H1 (cell line): ENCODE data around the gene NR4A3. TPM values are rescaled to one million over a fixed set of nuclear protein-coding genes. Genes with fewer than 3 reads are reported as not detected.
A peak's percentile ranks its signal among the peaks of the same experiment; 100 is the strongest.

Source experiments
- CTBP2 ChIP-seq: IDR thresholded peaks from 2 replicates; pipeline ENCODE4 v1.7.0; 2011; ENCODE audit warnings: borderline replicate concordance, mild to moderate bottlenecking, moderate library complexity, mixed read lengths, low read length; ENCODE audit not compliant: insufficient read depth, insufficient read length
- RBBP5 ChIP-seq: IDR thresholded peaks from 2 replicates; pipeline ENCODE4 v1.7.1; 2012; ENCODE audit warnings: low read depth, mild to moderate bottlenecking, inconsistent platforms, low read length, moderate library complexity, borderline replicate concordance
- RNF2 ChIP-seq: fragments of 200-900, 300-1000 bp; sonication (generic); IDR thresholded peaks from 2 replicates; pipeline ENCODE4 v1.7.1; 2016; ENCODE audit warnings: borderline replicate concordance, low read depth, mild to moderate bottlenecking, antibody characterized with exemption, low read length; ENCODE audit not compliant: poor library complexity, severe bottlenecking; ENCODE audit errors: missing control alignments
- TAF7 ChIP-seq: optimal IDR thresholded peaks from 2 replicates; pipeline ENCODE3; 2011; ENCODE audit warnings: low read depth, mild to moderate bottlenecking, inconsistent platforms, low read length, moderate library complexity, borderline replicate concordance
- USF2 ChIP-seq: IDR thresholded peaks from 2 replicates; pipeline ENCODE4 v1.6.1; 2011; ENCODE audit warnings: low read length, improper control_type of control experiment
- YY1 ChIP-seq: IDR thresholded peaks from 2 replicates; pipeline ENCODE4 v1.6.1; 2011; ENCODE audit warnings: low read depth, mild to moderate bottlenecking, low read length
- polyA plus RNA-seq, 7 experiments: library from polyadenylated mRNA; depleted of rRNA in 3 of 7; stranded (reverse) in 5 of 7; unstranded in 2 of 7; fragments of >200 nt in 5 of 7; fragments of 200-250 nt in 2 of 7; gene quantifications; 1 replicate in 5 of 7; 2 replicates in 1 of 7; 4 replicates in 1 of 7; pipeline versions ENCODE4 v1.2.1 to v1.2.3, GENCODE V29; 2011 to 2013; ENCODE audit warnings: missing spikeins in 2 of 7, mixed read lengths in 2 of 7
- total RNA-seq: library from RNA; stranded (reverse); fragmentation: NEBNext Ultra II Directional; extraction: Animal tissue kit (Norgen Biotek cat#: 25700); gene quantifications from 2 replicates; pipeline ENCODE4 v1.2.1, GENCODE V29; 2021
- TF ChIP-seq, protein P1 (sequence below): fragments of 300-600 bp; sonication (generic); IDR thresholded peaks from 2 replicates; pipeline ENCODE4 v1.7.1; 2012; ENCODE audit warnings: low read length, moderate library complexity, mild to moderate bottlenecking, inconsistent platforms; ENCODE audit not compliant: insufficient replicate concordance
- TF ChIP-seq, protein P2 (sequence below): IDR thresholded peaks from 2 replicates; pipeline ENCODE4 v1.6.1; 2012; ENCODE audit warnings: inconsistent platforms

NR4A3 gene
- total and polyA plus RNA-seq, 2 of the 8 experiments (the other 6 are each of a cell fraction or from before 2014, with no cell fraction given) = 0.05 to 0.30 TPM

- TF ChIP-seq, protein P1, sequence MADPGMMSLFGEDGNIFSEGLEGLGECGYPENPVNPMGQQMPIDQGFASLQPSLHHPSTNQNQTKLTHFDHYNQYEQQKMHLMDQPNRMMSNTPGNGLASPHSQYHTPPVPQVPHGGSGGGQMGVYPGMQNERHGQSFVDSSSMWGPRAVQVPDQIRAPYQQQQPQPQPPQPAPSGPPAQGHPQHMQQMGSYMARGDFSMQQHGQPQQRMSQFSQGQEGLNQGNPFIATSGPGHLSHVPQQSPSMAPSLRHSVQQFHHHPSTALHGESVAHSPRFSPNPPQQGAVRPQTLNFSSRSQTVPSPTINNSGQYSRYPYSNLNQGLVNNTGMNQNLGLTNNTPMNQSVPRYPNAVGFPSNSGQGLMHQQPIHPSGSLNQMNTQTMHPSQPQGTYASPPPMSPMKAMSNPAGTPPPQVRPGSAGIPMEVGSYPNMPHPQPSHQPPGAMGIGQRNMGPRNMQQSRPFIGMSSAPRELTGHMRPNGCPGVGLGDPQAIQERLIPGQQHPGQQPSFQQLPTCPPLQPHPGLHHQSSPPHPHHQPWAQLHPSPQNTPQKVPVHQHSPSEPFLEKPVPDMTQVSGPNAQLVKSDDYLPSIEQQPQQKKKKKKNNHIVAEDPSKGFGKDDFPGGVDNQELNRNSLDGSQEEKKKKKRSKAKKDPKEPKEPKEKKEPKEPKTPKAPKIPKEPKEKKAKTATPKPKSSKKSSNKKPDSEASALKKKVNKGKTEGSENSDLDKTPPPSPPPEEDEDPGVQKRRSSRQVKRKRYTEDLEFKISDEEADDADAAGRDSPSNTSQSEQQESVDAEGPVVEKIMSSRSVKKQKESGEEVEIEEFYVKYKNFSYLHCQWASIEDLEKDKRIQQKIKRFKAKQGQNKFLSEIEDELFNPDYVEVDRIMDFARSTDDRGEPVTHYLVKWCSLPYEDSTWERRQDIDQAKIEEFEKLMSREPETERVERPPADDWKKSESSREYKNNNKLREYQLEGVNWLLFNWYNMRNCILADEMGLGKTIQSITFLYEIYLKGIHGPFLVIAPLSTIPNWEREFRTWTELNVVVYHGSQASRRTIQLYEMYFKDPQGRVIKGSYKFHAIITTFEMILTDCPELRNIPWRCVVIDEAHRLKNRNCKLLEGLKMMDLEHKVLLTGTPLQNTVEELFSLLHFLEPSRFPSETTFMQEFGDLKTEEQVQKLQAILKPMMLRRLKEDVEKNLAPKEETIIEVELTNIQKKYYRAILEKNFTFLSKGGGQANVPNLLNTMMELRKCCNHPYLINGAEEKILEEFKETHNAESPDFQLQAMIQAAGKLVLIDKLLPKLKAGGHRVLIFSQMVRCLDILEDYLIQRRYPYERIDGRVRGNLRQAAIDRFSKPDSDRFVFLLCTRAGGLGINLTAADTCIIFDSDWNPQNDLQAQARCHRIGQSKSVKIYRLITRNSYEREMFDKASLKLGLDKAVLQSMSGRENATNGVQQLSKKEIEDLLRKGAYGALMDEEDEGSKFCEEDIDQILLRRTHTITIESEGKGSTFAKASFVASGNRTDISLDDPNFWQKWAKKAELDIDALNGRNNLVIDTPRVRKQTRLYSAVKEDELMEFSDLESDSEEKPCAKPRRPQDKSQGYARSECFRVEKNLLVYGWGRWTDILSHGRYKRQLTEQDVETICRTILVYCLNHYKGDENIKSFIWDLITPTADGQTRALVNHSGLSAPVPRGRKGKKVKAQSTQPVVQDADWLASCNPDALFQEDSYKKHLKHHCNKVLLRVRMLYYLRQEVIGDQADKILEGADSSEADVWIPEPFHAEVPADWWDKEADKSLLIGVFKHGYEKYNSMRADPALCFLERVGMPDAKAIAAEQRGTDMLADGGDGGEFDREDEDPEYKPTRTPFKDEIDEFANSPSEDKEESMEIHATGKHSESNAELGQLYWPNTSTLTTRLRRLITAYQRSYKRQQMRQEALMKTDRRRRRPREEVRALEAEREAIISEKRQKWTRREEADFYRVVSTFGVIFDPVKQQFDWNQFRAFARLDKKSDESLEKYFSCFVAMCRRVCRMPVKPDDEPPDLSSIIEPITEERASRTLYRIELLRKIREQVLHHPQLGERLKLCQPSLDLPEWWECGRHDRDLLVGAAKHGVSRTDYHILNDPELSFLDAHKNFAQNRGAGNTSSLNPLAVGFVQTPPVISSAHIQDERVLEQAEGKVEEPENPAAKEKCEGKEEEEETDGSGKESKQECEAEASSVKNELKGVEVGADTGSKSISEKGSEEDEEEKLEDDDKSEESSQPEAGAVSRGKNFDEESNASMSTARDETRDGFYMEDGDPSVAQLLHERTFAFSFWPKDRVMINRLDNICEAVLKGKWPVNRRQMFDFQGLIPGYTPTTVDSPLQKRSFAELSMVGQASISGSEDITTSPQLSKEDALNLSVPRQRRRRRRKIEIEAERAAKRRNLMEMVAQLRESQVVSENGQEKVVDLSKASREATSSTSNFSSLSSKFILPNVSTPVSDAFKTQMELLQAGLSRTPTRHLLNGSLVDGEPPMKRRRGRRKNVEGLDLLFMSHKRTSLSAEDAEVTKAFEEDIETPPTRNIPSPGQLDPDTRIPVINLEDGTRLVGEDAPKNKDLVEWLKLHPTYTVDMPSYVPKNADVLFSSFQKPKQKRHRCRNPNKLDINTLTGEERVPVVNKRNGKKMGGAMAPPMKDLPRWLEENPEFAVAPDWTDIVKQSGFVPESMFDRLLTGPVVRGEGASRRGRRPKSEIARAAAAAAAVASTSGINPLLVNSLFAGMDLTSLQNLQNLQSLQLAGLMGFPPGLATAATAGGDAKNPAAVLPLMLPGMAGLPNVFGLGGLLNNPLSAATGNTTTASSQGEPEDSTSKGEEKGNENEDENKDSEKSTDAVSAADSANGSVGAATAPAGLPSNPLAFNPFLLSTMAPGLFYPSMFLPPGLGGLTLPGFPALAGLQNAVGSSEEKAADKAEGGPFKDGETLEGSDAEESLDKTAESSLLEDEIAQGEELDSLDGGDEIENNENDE = no peak
- TF ChIP-seq RBBP5 (no peak), RNF2 (peak; percentile 68), CTBP2 (peak; percentile 69), YY1 (no peak), TAF7 (no peak), USF2 (no peak)
- TF ChIP-seq, protein P2, sequence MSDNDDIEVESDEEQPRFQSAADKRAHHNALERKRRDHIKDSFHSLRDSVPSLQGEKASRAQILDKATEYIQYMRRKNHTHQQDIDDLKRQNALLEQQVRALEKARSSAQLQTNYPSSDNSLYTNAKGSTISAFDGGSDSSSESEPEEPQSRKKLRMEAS = peak; percentile 16; the same call in 1 of the 2 replicates
Observed at GRCh38 chr9:99820685-99821395, 845 bp upstream of the NR4A3 start (continued).
